LHCN-M2 (cell line): ENCODE results near the gene TNF. TPM values are rescaled to one million over a fixed set of nuclear protein-coding genes. Genes with fewer than 3 reads are reported as not detected.
"Not testable (repeated sequence)": the region's sequence is repeated elsewhere in the genome, so short reads cannot be mapped to it uniquely, and the experiment has no call there.

Source experiments
- DNase-seq: peaks from one replicate; pipeline ENCODE4 v3.0.0-alpha.2; 2012; ENCODE audit warnings: low read depth
- total RNA-seq: library from RNA; depleted of rRNA; stranded (reverse); fragments of >200 nt; gene quantifications from 2 replicates; pipeline ENCODE4 v1.2.3, GENCODE V29; 2014

The TNF gene
- total RNA-seq, 1 experiment from 2014 or later, result not detected

- DNase-seq, result no peak
Measured at GRCh38 chr6:31543639-31544038, 31.7 kb upstream of the TNF start.

DNA sequence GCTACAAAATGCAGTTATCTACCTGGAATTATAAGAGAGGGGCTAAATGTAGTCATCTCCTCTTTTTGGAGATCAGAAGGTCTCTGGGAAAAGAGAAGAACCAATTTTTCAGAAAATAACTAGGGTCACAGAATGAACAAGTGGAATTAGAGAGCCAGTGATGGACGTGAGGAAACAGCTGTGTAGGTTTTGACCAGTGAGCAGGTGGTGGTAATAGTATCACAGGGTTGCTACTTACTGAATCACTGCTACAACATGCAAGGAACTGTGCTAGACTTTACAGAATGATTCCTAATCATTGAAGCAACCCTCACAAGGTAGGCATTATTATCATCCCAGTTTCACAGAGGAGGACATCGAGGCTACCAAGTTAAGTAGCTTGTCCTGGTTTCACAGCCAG lies 30.7 kb upstream of the TNF start:
- DNase-seq, result peak; percentile 64

DNA sequence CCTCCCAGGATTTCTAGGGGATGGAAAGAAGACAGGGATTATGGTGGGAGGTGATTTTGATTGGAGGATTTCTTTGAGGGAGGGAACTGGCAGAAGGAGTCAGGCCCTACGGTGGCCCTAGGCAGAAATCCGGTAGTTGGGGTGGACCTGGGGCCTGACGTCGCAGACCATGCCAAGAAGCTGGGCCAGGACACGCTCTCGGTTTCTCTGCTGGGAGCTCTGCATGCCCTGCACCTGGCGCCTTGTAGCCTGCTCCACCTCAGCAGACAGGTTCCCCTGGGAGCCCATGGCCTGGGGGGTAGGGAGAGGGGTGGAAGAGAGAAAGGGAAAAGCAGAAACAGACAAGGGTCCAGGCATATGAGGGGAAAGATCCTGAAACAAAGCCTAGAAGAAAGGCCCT lies 30.1 kb upstream of the TNF start:
- DNase-seq, result no peak

- peak; percentile 93 for DNase-seq
Measured at GRCh38 chr6:31546339-31546957, 28.9 kb upstream of the TNF start, which contains the start of gene ATP6V1G2. Gene ATP6V1G2, minus strand, starts transcription at chr6:31546608. Its CDS starts 49 bp downstream, at chr6:31546559.

DNA sequence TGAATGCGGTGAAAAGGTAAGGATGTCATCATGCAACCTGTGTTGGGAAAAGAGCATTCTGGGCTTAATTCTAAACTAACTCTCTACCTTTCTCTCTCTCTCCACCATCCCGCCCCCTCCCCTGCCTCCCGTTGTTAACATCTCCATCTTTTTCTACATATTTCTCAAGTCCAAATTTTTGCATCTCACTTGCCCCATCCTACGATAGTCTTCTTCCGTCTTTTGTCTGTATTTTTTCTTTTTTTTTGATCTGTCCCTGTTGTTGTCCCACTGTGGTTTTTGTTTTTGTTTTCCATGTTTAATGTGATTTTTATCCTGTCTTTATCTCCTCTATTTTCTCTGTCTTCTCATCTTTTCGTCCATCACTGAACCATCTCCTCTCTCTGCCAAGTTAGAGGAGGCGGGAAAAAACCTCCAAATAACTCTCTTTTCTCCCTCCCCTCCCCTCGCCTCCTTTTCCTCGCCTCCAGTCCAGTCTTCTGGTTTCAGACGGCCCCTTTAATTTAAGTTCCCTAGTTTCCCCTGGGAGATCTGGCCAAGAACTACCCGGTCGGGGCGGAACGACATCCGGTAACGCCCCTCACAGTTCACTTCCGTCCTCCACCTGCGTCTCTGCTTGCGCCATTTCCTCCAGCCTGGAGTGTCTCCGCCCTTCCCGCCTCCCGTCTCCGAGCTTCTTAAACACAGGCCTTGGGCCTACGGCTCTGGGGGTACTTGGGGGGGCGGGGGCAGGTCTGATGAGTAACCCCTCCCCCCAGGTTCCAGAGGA lies 28.2 kb upstream of the TNF start, which contains the start of gene NFKBIL1:
Gene NFKBIL1 (plus strand): TSS at position 651 of the 769 bp plus-strand sequence. CDS start 87 bp downstream, at position 738.
- peak; percentile 97 for DNase-seq

DNA sequence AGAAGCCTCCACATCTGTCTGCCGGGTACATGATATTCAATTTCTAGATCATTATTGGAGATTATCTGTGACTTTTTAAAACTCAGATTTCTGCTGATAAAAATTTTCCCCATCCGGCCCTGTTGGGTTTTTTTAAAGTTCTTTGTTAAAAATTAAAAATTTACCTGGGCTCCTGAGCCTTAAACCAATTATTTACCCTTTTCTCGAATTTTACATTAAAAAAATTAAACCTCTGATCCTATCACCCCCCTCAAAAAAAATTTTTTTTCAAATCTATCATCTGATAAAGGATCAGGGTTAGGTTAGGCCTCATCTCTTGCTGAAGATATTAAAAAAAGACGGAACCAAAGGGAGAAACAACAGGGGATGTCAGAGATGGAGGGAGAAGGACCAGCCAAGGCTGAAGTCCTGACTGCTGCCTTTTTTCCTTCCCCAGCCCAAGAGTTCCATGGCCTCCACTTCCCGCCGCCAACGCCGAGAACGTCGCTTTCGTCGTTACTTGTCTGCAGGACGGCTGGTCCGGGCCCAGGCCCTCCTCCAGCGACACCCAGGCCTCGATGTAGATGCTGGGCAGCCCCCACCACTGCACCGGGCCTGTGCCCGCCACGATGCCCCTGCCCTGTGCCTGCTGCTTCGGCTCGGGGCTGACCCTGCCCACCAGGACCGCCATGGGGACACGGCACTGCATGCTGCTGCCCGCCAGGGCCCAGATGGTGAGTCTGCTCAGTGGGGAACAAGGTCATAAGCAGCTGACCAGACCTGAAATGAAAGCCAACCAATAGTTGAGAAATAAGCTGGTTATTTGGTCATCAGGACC lies 27.4 kb upstream of the TNF start:
- no peak for DNase-seq

- no peak for DNase-seq
Measured at GRCh38 chr6:31548544-31548873, 26.9 kb upstream of the TNF start.

DNA sequence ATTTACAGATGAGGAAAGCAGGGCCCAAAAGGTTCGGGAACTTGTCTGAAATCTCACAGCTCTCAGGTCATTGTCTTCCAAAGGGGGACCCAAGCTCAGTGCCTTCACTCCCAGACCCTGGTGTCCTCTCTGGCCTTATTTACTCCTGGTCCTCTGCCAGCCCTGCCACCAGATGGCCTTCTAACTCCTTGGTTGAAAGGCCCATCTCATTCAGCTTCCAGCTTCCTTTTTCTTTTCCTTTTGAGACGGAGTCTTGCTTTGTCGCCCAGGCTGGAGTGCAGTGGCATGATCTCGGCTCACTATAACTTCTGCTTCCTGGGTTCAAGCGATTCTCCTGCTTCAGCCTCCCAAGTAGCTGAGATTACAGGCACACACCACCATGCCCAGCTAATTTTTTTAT lies 24.0 kb upstream of the TNF start:
- DNase-seq, result not testable (repeated sequence)

DNA sequence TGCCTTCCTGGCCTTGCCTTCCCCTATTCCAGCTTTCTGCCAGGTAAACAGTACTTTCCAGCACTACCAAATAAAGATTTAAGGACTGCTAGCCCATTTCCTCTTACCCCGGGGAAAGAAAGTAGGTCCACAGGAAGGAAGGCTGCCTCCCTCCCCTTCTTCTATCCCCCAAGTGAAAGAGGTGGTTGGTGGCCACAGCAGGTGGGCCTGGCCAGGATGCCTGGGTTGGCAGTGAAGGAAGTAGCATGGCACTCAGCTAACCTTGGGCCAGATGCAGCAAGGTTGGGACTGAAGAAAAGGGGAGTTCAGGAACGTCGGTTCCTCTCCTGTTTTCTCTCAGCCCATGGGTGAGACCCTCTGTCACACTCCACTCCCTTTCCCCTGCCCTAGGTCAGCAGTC lies 19.1 kb upstream of the TNF start:
- no peak for DNase-seq

DNA sequence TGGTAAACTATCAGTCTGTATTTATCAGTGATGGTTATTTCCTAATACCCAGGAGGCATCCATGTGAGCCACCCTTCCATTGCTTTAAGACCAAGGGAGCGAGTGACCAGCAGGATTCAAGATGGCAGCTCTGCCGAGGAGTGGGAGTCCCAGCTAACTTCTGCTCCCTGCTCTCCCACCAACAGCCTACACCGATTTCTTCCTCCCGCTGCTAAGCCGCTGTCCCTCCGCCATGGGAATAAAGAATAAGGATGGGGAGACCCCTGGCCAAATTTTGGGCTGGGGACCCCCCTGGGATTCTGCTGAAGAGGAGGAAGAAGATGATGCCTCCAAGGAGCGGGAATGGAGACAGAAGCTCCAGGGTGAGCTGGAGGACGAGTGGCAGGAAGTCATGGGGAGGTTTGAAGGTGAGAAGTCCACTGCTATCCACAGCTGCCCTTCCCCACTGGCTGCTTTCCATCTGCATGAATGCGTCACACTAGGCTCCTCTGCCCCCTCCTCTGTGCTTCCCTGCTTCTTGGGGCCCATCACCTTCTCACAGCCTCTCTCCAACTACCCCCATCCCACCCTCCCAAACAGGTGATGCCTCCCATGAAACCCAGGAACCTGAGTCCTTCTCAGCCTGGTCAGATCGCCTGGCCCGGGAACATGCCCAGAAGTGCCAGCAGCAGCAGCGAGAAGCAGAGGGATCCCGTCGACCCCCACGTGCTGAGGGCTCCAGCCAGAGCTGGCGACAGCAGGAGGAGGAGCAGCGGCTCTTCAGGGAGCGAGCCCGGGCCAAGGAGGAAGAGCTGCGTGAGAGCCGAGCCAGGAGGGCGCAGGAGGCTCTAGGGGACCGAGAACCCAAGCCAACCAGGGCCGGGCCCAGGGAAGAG lies 17.7 kb upstream of the TNF start:
- no peak for DNase-seq

DNA sequence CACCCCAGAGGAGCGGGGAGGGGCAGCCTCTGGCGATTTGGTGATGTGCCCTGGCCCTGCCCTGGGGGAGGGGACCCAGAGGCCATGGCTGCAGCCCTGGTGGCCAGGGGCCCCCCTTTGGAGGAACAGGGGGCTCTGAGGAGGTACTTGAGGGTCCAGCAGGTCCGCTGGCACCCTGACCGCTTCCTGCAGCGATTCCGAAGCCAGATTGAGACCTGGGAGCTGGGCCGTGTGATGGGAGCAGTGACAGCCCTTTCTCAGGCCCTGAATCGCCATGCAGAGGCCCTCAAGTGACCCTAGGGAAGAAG lies 17.1 kb upstream of the TNF start:
- no peak for DNase-seq

GRCh38 chr6:31558631-31559500 lies 16.5 kb upstream of the TNF start:
- DNase-seq, result peak; percentile 28

GRCh38 chr6:31559606-31559957 lies 15.8 kb upstream of the TNF start:
- no peak for DNase-seq

DNA sequence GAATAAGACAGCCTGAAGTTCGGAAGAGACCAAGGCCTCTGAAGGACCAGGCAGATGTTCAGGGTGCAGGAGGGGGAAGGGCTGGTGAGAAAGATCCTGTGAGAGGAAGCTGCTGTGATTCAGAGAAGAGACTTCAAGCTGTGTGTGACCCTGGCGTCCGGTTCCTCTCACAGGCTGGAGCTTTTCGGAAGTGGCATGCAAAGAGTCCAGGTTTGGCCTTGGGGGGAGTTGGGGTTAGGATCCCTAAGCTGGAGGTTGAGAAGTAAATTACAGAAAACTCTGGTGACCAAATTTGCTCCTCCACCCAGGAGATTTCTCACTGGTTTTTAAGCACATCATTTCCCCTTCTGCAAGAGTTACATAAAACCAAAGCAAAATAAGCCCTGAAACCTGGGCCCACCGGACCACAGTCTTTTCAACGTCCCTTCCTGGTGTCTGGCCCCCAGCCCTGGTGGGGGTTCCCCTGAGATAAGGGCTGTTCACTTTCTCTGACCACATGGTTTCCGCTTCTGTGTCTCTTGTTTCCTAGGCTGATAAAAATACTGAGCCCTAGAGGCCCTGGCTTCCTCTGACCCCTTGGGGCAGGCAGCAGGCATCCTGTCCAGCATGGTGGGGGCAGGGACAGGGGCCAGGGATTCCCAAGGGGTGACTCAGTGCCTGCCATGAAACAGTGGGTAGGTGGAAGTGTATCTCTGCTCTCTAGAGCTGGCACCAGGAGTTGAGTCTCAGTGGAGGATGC lies 15.2 kb upstream of the TNF start:
- DNase-seq, result peak; percentile 86

DNA sequence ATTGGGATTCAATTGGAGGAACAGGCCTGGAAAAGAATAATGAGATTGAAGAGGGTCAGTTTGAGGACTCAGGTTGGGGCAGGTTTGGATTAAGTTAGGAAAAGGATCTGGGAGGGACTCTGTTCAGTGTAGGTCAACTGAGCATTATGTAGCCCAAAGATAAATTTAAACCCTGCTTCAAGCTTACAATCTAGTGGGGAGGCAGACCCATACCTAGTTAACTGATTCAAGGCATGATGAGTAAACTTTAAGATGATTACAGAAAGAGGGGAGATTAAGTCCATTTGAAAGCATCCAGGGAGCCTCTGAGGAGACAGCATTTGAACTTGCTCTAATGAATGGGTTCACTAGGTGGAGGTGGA lies 14.7 kb upstream of the TNF start:
- DNase-seq, result no peak

DNA sequence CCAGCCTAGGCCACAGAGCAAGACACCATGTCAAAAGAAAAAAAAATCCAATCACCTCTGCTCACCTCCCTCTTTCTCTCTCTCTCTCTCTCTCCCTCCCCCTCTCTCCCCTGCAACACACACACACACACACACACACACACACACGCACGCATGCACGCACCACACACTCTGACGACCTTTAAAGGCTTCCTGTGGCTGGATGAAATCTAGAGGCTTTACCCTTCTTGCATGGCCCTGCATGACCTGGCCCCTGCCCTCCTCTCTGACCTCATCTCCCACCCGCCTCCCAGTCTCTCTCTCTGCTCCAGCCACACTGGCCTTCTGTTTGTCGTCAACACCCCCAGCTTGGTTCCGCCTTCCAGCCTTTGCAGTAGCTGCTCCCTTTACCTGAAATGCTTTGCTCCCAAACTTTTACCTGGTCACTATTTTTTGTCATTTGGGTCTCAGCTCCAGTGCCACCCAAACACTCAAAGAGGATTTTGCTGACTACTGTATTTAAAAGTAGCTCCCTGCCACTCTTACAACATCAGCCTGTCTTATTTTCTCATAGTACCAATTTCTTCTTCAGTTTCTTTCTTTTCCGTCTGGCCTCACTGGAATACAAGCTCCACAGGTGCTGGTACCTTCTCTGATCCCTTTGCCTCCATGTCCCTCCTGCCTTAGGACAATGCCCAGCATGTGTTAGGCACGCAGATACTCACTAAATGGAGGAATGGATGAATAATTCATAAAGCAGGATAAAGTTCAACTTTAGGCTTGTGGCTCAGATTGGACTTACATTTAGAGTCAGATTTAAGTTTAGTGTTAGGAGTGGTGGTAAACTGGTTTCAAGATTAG lies 7.6 kb upstream of the TNF start:
- no peak for DNase-seq

DNA sequence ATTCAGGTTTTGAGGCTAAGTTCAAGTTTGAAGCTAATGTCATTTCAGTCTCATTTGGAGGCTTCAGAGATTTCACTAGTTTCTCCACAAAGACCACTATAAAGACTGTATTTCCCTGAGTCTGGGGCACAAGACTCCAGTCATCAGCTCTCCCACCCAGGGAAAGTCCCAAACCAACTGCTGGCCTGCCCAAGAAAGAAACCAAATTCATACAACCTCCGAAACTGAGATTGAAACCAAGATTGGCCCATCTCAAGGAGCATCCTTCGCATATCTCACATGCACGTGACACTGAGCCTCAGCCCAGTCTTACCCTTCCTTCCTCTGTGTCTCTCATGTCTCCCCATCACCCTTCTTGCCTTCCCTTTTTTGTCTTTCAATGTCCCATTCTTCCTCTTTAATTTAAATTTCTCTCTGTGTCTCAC lies 6.8 kb upstream of the TNF start:
- no peak for DNase-seq

GRCh38 chr6:31569861-31570536 lies 5.4 kb upstream of the TNF start:
- DNase-seq, result no peak
